K562 (cell line): ENCODE measurements around the gene TNIK. TPM values are rescaled to one million over a fixed set of nuclear protein-coding genes. Genes with fewer than 3 reads are reported as not detected.
A peak's percentile ranks its signal among the peaks of the same experiment; 100 is the strongest.

Experiments used
- ESRRA ChIP-seq: fragments of 450-650 bp; IDR thresholded peaks from 2 replicates; pipeline ENCODE4 v1.6.1; 2014; ENCODE audit warnings: low read depth, mild to moderate bottlenecking, moderate library complexity, borderline replicate concordance
- ESRRB ChIP-seq: fragments of 250-450 bp; sonication (Bioruptor Pico); IDR thresholded peaks from 2 replicates; pipeline ENCODE4 v1.5.0; 2020; ENCODE audit warnings: mild to moderate bottlenecking, moderate library complexity, borderline replicate concordance
- GTF2F1 ChIP-seq: IDR thresholded peaks from 2 replicates; pipeline ENCODE4 v1.6.1; 2011; ENCODE audit warnings: low read depth, low read length, improper control_type of control experiment
- HMGN3 ChIP-seq: IDR thresholded peaks from 2 replicates; pipeline ENCODE4 v1.6.1; 2011; ENCODE audit warnings: borderline replicate concordance, low read depth, mild to moderate bottlenecking, mixed read lengths, low read length; ENCODE audit not compliant: insufficient read length; ENCODE audit errors: extremely low read depth
- IRF2 ChIP-seq: sonication (generic); formaldehyde crosslinking; IDR thresholded peaks from 2 replicates; pipeline ENCODE4 v1.8.1; 2022; ENCODE audit warnings: mild to moderate bottlenecking, missing genetic modification reagents
- KHSRP ChIP-seq: fragments of 450-650 bp; IDR thresholded peaks from 2 replicates; pipeline ENCODE4 v1.6.1; 2017
- MBD2 ChIP-seq: sonication (generic); IDR thresholded peaks from 2 replicates; pipeline ENCODE4 v1.6.1; 2016; ENCODE audit warnings: low read depth, borderline replicate concordance
- MYNN ChIP-seq, 2 experiments: sonication (generic); formaldehyde crosslinking in 1 of 2; IDR thresholded peaks; 2 replicates each; pipeline versions ENCODE4 v1.5.0 to v1.6.1; 2016 to 2020; ENCODE audit warnings: antibody characterized with exemption in 1 of 2, missing genetic modification reagents in 1 of 2
- PHB ChIP-seq: fragments of 250-450 bp; sonication (Bioruptor Pico); IDR thresholded peaks from 2 replicates; pipeline ENCODE4 v1.5.0; 2021
- PURB ChIP-seq: sonication (generic); formaldehyde crosslinking; IDR thresholded peaks from 2 replicates; pipeline ENCODE4 v1.9.0; 2021; ENCODE audit warnings: low read depth, mild to moderate bottlenecking, missing genetic modification reagents
- SPI1 ChIP-seq: IDR thresholded peaks from 2 replicates; pipeline ENCODE4 v1.6.1; 2011; ENCODE audit warnings: low read depth, low read length, control low read depth, borderline replicate concordance
- SRF ChIP-seq, 2 experiments: fragments of 250-450, 450-650 bp in 1 of 2; sonication (Bioruptor Pico) in 1 of 2; sonication (generic) in 1 of 2; formaldehyde crosslinking; IDR thresholded peaks; 2 replicates each; pipeline versions ENCODE4 v1.5.0 to v1.5.1; 2020 to 2022; ENCODE audit warnings: mild to moderate bottlenecking in 1 of 2, missing genetic modification reagents in 1 of 2
- TAF1 ChIP-seq: IDR thresholded peaks from 2 replicates; pipeline ENCODE4 v1.6.1; 2011; ENCODE audit warnings: mild to moderate bottlenecking, low read length, moderate library complexity; ENCODE audit not compliant: insufficient read depth, control insufficient read depth, severe bottlenecking; ENCODE audit errors: extremely low read depth
- TFAM ChIP-seq: fragments of 250-450 bp; sonication (Bioruptor Pico); conservative IDR thresholded peaks from 2 replicates; pipeline ENCODE4 v1.5.0; 2021; ENCODE audit warnings: mild to moderate bottlenecking, moderate library complexity
- ZNF146 ChIP-seq: IDR thresholded peaks from one replicate; pipeline ENCODE4 v1.6.1; 2018; ENCODE audit warnings: missing compliant biosample characterization; ENCODE audit not compliant: unreplicated experiment
- ZNF263 ChIP-seq: sonication (generic); formaldehyde crosslinking; IDR thresholded peaks from 2 replicates; pipeline ENCODE4 v1.8.0; 2022; ENCODE audit warnings: mild to moderate bottlenecking, missing genetic modification reagents, borderline replicate concordance
- ZNF280A ChIP-seq: fragments of 450-650 bp; IDR thresholded peaks from 2 replicates; pipeline ENCODE4 v1.6.1; 2018; ENCODE audit warnings: mild to moderate bottlenecking, low read depth; ENCODE audit not compliant: partially characterized antibody
- ZNF586 ChIP-seq: fragments of 450-650 bp; formaldehyde crosslinking; conservative IDR thresholded peaks from 2 replicates; pipeline ENCODE4 v1.4.0; 2020; ENCODE audit warnings: mild to moderate bottlenecking, moderate library complexity
- ZNF766 ChIP-seq: fragments of 200-800 bp; sonication (Bioruptor generic); conservative IDR thresholded peaks from 2 replicates; pipeline ENCODE4 v1.6.1; 2016; ENCODE audit warnings: missing genetic modification characterization, missing compliant biosample characterization
- ZNF77 ChIP-seq: fragments of 250-450 bp; sonication (Bioruptor Pico); IDR thresholded peaks from 2 replicates; pipeline ENCODE4 v1.5.0; 2020
- polyA plus RNA-seq, 8 experiments: library from polyadenylated mRNA; depleted of rRNA in 4 of 8; stranded (reverse) in 5 of 8; unstranded in 3 of 8; fragments of >200 nt; fragmentation: Nextera tagmentation in 2 of 8; fragmentation: Illumina TruSeq in 1 of 8; extraction: Ambion mirVana in 2 of 8; extraction: Trizol in 1 of 8; gene quantifications; 2 replicates each; pipeline versions ENCODE4 v1.2.1 to v1.2.3, GENCODE V29; 2011 to 2014; ENCODE audit warnings: inconsistent platforms in 1 of 8, missing spikeins in 1 of 8
- total RNA-seq, 7 experiments: library from RNA; depleted of rRNA in 6 of 7; stranded (reverse); fragments of >200 nt in 6 of 7; fragmentation: Illumina TruSeq in 2 of 7; extraction: Trizol in 2 of 7; gene quantifications; 2 replicates each; pipeline versions ENCODE4 v1.2.1 to v1.2.3, GENCODE V29; 2011 to 2021; ENCODE audit warnings: low replicate concordance in 1 of 7
- TF ChIP-seq, protein P1 (sequence below): fragments of 150-350 bp; conservative IDR thresholded peaks from 2 replicates; pipeline ENCODE4 v1.6.1; 2014; ENCODE audit warnings: low read length
- TF ChIP-seq, protein P2 (sequence below): fragments of 450-650 bp; formaldehyde crosslinking; IDR thresholded peaks from 2 replicates; pipeline ENCODE4 v1.4.0; 2022; ENCODE audit warnings: mild to moderate bottlenecking, moderate library complexity

Gene TNIK
- total and polyA plus RNA-seq, 9 of the 15 experiments (the other 6 are each of a cell fraction or from before 2014, with no cell fraction given): 6.6 to 39.0 (median 24.7) TPM

DNA sequence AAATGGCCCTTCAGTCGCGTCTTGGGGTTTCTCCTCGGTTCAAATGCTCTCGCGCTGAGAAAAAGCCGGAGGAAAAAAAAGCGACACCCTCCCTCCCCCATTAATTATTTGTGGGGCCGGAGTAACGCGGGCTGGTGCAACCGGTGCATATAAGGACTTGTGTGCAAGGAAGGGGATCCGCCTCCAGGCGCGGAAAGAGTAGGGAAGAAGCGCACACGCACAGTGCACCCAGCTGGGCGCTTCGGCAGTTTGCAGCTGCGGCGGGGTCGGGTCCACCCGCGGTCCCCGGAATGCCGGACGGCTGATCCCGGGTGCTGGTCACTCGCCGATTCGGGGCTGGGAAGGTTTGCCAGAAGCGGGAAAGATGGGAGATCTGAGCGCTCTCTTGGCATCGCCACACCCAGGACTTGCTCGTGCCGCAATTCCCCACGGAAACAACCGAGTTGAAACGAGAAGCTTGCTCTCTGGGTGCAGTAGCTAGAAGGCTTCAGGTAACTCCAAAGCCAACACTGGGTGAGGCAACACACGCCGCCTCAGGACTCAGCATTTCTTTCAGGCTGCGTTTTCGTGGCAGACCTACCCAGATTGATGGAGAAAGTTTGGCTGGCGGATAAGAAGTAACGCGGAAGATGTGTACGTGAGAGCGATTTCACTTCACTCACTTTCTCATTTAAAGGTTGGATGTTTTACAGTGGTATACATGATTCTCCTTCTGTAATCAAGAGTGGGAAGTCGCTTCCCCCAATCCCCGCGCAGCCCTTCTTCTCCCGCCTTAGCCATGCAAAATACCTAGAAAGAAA lies 720 bp upstream of the TNIK start (continued):
- TF ChIP-seq TAF1 (no peak), SPI1 (no peak), PURB (CRISPR knock-in tag) (no peak), ZNF77 (CRISPR knock-in tag) (no peak), GTF2F1 (no peak), HMGN3 (no peak), TFAM (CRISPR knock-in tag) (no peak), MYNN (IDR thresholded peaks at IDR 0.05) (no peak), MYNN (CRISPR knock-in tag; IDR thresholded peaks at IDR 0.05) (no peak), IRF2 (CRISPR knock-in tag) (no peak), ESRRA (no peak), KHSRP (no peak), MBD2 (0 out of 2 replicates have a peak, but pooled peaks have one; percentile 9), ESRRB (CRISPR knock-in tag) (no peak), ZNF146 (CRISPR knock-in tag) (no peak), ZNF766 (CRISPR knock-in tag) (peak; percentile 85), ZNF280A (no peak), SRF (CRISPR knock-in tag; IDR thresholded peaks at IDR 0.05) (peak; percentile 79 to 92), ZNF263 (CRISPR knock-in tag) (no peak), PHB (no peak), ZNF586 (no peak)
- TF ChIP-seq, protein P1, sequence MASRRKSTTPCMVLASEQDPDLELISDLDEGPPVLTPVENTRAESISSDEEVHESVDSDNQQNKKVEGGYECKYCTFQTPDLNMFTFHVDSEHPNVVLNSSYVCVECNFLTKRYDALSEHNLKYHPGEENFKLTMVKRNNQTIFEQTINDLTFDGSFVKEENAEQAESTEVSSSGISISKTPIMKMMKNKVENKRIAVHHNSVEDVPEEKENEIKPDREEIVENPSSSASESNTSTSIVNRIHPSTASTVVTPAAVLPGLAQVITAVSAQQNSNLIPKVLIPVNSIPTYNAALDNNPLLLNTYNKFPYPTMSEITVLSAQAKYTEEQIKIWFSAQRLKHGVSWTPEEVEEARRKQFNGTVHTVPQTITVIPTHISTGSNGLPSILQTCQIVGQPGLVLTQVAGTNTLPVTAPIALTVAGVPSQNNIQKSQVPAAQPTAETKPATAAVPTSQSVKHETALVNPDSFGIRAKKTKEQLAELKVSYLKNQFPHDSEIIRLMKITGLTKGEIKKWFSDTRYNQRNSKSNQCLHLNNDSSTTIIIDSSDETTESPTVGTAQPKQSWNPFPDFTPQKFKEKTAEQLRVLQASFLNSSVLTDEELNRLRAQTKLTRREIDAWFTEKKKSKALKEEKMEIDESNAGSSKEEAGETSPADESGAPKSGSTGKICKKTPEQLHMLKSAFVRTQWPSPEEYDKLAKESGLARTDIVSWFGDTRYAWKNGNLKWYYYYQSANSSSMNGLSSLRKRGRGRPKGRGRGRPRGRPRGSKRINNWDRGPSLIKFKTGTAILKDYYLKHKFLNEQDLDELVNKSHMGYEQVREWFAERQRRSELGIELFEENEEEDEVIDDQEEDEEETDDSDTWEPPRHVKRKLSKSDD: no peak
- TF ChIP-seq, protein P2, sequence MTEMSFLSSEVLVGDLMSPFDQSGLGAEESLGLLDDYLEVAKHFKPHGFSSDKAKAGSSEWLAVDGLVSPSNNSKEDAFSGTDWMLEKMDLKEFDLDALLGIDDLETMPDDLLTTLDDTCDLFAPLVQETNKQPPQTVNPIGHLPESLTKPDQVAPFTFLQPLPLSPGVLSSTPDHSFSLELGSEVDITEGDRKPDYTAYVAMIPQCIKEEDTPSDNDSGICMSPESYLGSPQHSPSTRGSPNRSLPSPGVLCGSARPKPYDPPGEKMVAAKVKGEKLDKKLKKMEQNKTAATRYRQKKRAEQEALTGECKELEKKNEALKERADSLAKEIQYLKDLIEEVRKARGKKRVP: peak; percentile 50; the same call in 1 of the 2 replicates
